CD14-positive monocyte (primary cell): ENCODE measurements around the gene AGPAT3. TPM values are rescaled to one million over a fixed set of nuclear protein-coding genes. Genes with fewer than 3 reads are reported as not detected.

Source experiments
- DNase-seq, 3 donors: peaks; one replicate each; pipeline ENCODE4 v3.0.0-alpha.2; 2011 to 2022
- H2AFZ ChIP-seq: 2 replicates; pipeline ENCODE4 v1.6.0; 2012; ENCODE audit warnings: mild to moderate bottlenecking, low read depth, low read length, inconsistent platforms; ENCODE audit not compliant: insufficient read depth, poor library complexity, severe bottlenecking
- H3K27ac ChIP-seq, 2 donors: 1 replicate in 1 of 2; 2 replicates in 1 of 2; pipeline ENCODE4 v1.5.1; 2012 to 2013; ENCODE audit warnings: low read length in 2 of 2, control low read depth in 1 of 2, inconsistent platforms in 1 of 2, low read depth in 1 of 2, mild to moderate bottlenecking in 1 of 2
- H3K27me3 ChIP-seq, 2 donors: one replicate each; pipeline versions ENCODE4 v1.6.0 to v1.6.1; 2011 to 2013; ENCODE audit warnings: low read length in 2 of 2; ENCODE audit not compliant: control insufficient read depth in 2 of 2, insufficient read depth in 2 of 2
- H3K36me3 ChIP-seq, 2 donors: replicated peaks in 1 of 2; 1 replicate in 1 of 2; 2 replicates in 1 of 2; pipeline versions ENCODE4 v1.5.1 to v1.6.1; 2012 to 2013; ENCODE audit warnings: low read length in 2 of 2, control low read depth in 1 of 2, inconsistent platforms in 1 of 2, mild to moderate bottlenecking in 1 of 2; ENCODE audit not compliant: insufficient read depth in 2 of 2, control insufficient read depth in 1 of 2
- H3K4me1 ChIP-seq, 2 donors: 1 replicate in 1 of 2; 2 replicates in 1 of 2; pipeline versions ENCODE4 v1.5.1 to v1.6.1; 2012 to 2013; ENCODE audit warnings: low read length in 2 of 2, control low read depth in 1 of 2, inconsistent platforms in 1 of 2, mild to moderate bottlenecking in 1 of 2, moderate library complexity in 1 of 2; ENCODE audit not compliant: insufficient read depth in 2 of 2, control insufficient read depth in 1 of 2
- H3K4me2 ChIP-seq: replicated peaks from 2 replicates; pipeline ENCODE3; 2012; ENCODE audit warnings: low read length, moderate library complexity, mild to moderate bottlenecking; ENCODE audit not compliant: poor library complexity, severe bottlenecking; ENCODE audit errors: extremely low read depth
- H3K4me3 ChIP-seq, 3 experiments: fragments of 200-600 bp in 1 of 3; sonication (generic) in 1 of 3; replicated peaks in 1 of 3; 1 replicate in 2 of 3; 2 replicates in 1 of 3; pipeline ENCODE4 v1.5.1; 2011 to 2013; ENCODE audit warnings: low read length in 3 of 3, mild to moderate bottlenecking in 3 of 3, control low read depth in 2 of 3, low read depth in 2 of 3, inconsistent platforms in 1 of 3, moderate library complexity in 1 of 3
- H3K79me2 ChIP-seq: 2 replicates; pipeline ENCODE4 v1.6.0; 2012; ENCODE audit warnings: mild to moderate bottlenecking, control low read depth, inconsistent platforms, low read length, moderate library complexity; ENCODE audit not compliant: insufficient read depth
- H3K9ac ChIP-seq: 2 replicates; pipeline ENCODE4 v1.6.0; 2017; ENCODE audit warnings: low read length, mild to moderate bottlenecking; ENCODE audit not compliant: insufficient read depth, poor library complexity, severe bottlenecking
- H3K9me3 ChIP-seq, 2 donors: replicated peaks in 1 of 2; 1 replicate in 1 of 2; 2 replicates in 1 of 2; pipeline versions ENCODE4 v1.5.1 to v1.6.1; 2012 to 2013; ENCODE audit warnings: low read length in 2 of 2, control low read depth in 1 of 2; ENCODE audit not compliant: control insufficient read depth in 1 of 2, insufficient read depth in 1 of 2
- H4K20me1 ChIP-seq: 2 replicates; pipeline ENCODE4 v1.6.0; 2012; ENCODE audit warnings: mild to moderate bottlenecking, low read length, control low read depth, moderate library complexity; ENCODE audit not compliant: insufficient read depth
- H3K27ac Mint-ChIP-seq, 7 donors: one replicate each; pipeline ENCODE4 v1.8.0; 2020; ENCODE audit warnings: mild to moderate bottlenecking in 7 of 7, mixed read lengths in 7 of 7, moderate library complexity in 6 of 7, inconsistent platforms in 2 of 7
- H3K27me3 Mint-ChIP-seq, 3 donors: one replicate each; pipeline ENCODE4 v1.8.0; 2021 to 2022; ENCODE audit warnings: low read depth in 3 of 3, mild to moderate bottlenecking in 3 of 3, mixed read lengths in 3 of 3, moderate library complexity in 3 of 3, inconsistent platforms in 1 of 3
- H3K36me3 Mint-ChIP-seq, 2 donors: one replicate each; pipeline ENCODE4 v1.8.0; 2020; ENCODE audit warnings: mixed read lengths in 2 of 2, inconsistent platforms in 1 of 2, mild to moderate bottlenecking in 1 of 2
- H3K4me1 Mint-ChIP-seq: one replicate; pipeline ENCODE4 v1.8.0; 2020; ENCODE audit warnings: mild to moderate bottlenecking, mixed read lengths
- H3K4me3 Mint-ChIP-seq, 2 donors: one replicate each; pipeline ENCODE4 v1.8.0; 2020; ENCODE audit warnings: mild to moderate bottlenecking in 2 of 2, mixed read lengths in 2 of 2, moderate library complexity in 1 of 2
- H3K9me3 Mint-ChIP-seq, 7 donors: one replicate each; pipeline ENCODE4 v1.8.0; 2020 to 2022; ENCODE audit warnings: mixed read lengths in 7 of 7, mild to moderate bottlenecking in 6 of 7, moderate library complexity in 6 of 7, inconsistent platforms in 2 of 7
- WGBS: methylation state at CpG from one replicate; pipeline ENCODE4 v1.1.5; 2013; ENCODE audit warnings: missing lambda C conversion rate; ENCODE audit not compliant: insufficient coverage; 5-methylcytosine and 5-hydroxymethylcytosine counted together
- intact Hi-C, 2 donors: fragments of 100-400 bp; cut with micrococcal nuclease; formaldehyde crosslinking; loops; one replicate each; pipeline versions ENCODE4 v1.15.0 to v1.15.1; 2023
- polyA plus RNA-seq, 3 donors: library from polyadenylated mRNA; depleted of rRNA in 1 of 3; unstranded in 2 of 3; stranded (reverse) in 1 of 3; fragments of 300-500 nt in 2 of 3; fragments of >200 nt in 1 of 3; fragmentation: Illumina TruSeq in 2 of 3; gene quantifications; 1 replicate in 2 of 3; 2 replicates in 1 of 3; pipeline ENCODE4 v1.2.3, GENCODE V29; 2012 to 2021
- TF ChIP-seq, protein P1 (sequence below): fragments of 200-600 bp; IDR thresholded peaks from one replicate; pipeline ENCODE4 v1.8.0; 2022; ENCODE audit warnings: antibody characterized with exemption, mild to moderate bottlenecking

Gene AGPAT3
- polyA plus RNA-seq, 3 donors: 24.9 to 49.3 (median 26.2) TPM

DNA sequence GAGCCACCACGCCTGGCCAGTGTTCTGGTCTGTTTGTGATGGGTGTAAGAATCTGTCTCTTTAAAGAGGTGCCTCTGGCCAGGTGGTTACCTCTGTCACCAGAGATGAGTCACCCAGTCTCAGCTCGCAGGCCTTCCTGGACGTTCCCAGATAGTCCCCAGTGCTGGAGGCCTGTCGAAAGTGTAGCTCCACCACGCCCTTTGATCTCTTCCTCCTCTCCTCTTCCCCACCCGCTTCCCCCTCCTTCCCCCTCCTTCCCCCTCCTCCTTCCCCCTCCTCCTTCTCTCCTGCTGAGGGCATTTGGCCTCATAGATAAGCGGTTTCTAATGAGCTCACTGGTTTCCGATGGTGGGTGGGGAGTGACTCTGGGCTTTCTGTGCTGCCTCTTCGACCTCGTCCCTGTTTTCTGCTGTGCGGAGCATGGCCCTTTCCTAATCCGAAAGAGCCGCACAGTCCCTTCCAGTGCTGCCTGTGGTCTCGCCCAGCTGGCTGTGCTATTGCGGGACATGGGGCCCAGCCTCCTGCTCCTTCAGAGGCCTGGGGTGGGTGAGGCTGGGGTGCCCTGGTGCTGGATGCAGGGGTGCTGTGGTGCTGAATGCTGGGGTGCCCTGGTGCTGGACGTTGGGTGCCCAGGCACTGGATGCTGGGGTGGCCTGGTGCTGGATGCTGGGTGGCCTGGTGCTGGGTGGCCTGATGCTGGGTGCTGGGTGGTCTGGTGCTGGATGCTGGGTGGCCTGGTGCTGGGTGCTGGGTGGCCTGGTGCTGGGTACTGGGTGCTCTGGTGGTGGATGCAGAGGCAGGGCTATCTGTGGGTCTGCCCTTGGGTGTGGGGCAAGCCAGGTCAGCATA lies 19.2 kb downstream of the AGPAT3 start:
- Histone ChIP-seq H3K27ac (no peak overlapping the region), H3K4me2 (peak overlapping the region; percentile 28), H3K9ac (peak overlapping the region; percentile 11), H2AFZ (no peak overlapping the region), H4K20me1 (peaks cover 100% of the 10 kb centered on the region), H3K36me3 (peaks cover 20 to 63% of the 10 kb centered on the region in 2 donors), H3K4me1 (peaks cover 14 to 15% of the 10 kb centered on the region in 2 donors), H3K4me3 (no peak overlapping the region), H3K79me2 (peaks cover 99% of the 10 kb centered on the region), H3K27me3 (no peaks in the 10 kb centered on the region), H3K9me3 (no peaks in the 10 kb centered on the region)
- TF ChIP-seq, protein P1, sequence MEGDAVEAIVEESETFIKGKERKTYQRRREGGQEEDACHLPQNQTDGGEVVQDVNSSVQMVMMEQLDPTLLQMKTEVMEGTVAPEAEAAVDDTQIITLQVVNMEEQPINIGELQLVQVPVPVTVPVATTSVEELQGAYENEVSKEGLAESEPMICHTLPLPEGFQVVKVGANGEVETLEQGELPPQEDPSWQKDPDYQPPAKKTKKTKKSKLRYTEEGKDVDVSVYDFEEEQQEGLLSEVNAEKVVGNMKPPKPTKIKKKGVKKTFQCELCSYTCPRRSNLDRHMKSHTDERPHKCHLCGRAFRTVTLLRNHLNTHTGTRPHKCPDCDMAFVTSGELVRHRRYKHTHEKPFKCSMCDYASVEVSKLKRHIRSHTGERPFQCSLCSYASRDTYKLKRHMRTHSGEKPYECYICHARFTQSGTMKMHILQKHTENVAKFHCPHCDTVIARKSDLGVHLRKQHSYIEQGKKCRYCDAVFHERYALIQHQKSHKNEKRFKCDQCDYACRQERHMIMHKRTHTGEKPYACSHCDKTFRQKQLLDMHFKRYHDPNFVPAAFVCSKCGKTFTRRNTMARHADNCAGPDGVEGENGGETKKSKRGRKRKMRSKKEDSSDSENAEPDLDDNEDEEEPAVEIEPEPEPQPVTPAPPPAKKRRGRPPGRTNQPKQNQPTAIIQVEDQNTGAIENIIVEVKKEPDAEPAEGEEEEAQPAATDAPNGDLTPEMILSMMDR: no peak
- H3K27ac Mint-ChIP-seq: peak overlapping the region in 2 of 7 donors; percentile 50 to 56
- peaks cover 0 to 3% (median 0%) of the 10 kb centered on the region in 3 donors for H3K27me3 Mint-ChIP-seq
- peak in 1 of 3 donors; percentile 24 for DNase-seq
- peaks cover 35 to 56% of the 10 kb centered on the region in 2 donors for H3K36me3 Mint-ChIP-seq
- peaks cover 36% of the 10 kb centered on the region for H3K4me1 Mint-ChIP-seq
- intact Hi-C loops: no loop called here
- H3K9me3 Mint-ChIP-seq: peaks cover 0 to 2% (median 0%) of the 10 kb centered on the region in 7 donors
- H3K4me3 Mint-ChIP-seq: peak overlapping the region; percentile 17 to 63
- WGBS: 0% methylated on average over 7 of the region's 16 CpGs

DNA sequence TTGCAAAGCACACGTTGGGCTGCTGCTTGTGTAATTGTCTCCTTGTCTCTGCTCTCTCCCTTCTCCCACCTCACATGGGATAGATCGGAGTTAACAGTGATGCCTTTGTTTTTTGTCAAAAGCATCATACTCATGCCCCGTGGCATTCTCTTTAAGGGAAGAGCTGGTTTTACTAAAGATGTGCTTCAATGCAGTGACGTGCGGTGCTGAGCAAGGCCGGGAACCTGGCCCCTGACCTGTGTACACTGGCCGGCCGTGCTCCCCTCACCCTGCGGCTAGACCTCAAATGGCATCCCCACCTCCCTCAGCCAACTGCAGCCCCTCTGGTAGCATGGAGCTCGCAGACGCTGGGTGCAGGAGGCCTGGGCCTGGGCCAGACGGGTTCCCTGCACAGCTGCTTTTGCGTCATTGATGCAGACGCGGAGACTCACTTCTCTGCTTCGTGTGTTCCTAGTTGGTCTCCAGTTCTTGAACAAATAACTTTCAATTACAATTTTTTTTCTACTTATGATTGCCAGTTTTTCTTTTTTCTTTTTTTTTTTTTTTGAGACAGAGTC lies 19.9 kb downstream of the AGPAT3 start:
- peaks cover 14 to 15% of the 10 kb centered on the region in 2 donors for H3K4me1 ChIP-seq
- peak overlapping the region in 1 of 2 donors; percentile 26 for H3K4me3 Mint-ChIP-seq
- H2AFZ ChIP-seq: no peak overlapping the region
- H3K36me3 Mint-ChIP-seq: peaks cover 35 to 56% of the 10 kb centered on the region in 2 donors
- intact Hi-C loops: no loop called here
- peaks cover 31% of the 10 kb centered on the region for H3K4me1 Mint-ChIP-seq
- peak overlapping the region; percentile 11 for H3K9ac ChIP-seq
- no peak overlapping the region for H3K4me2 ChIP-seq
- no peak overlapping the region for H3K27ac ChIP-seq
- DNase-seq: no peak
- no peaks in the 10 kb centered on the region for H3K9me3 ChIP-seq
- no peak overlapping the region for H3K4me3 ChIP-seq
- peak overlapping the region in 2 of 7 donors; percentile 25 to 56 for H3K27ac Mint-ChIP-seq
- H3K27me3 Mint-ChIP-seq: peaks cover 0 to 3% (median 0%) of the 10 kb centered on the region in 3 donors
- H3K36me3 ChIP-seq: peaks cover 18 to 63% of the 10 kb centered on the region in 2 donors
- 76% methylated on average over 12 of the region's 16 CpGs for WGBS
- peaks cover 0 to 2% (median 0%) of the 10 kb centered on the region in 7 donors for H3K9me3 Mint-ChIP-seq
- peaks cover 100% of the 10 kb centered on the region for H4K20me1 ChIP-seq
- TF ChIP-seq, protein P1: no peak
- H3K79me2 ChIP-seq: peaks cover 99% of the 10 kb centered on the region
- no peaks in the 10 kb centered on the region for H3K27me3 ChIP-seq
